Thoracic aorta (tissue), 2 donors: ENCODE data around the gene RBKS. TPM values are rescaled to one million over a fixed set of nuclear protein-coding genes. Genes with fewer than 3 reads are reported as not detected.
"Not testable (repeated sequence)": the region's sequence is repeated elsewhere in the genome, so short reads cannot be mapped to it uniquely, and the experiment has no call there.

Experiments used
- ATAC-seq: fragments of 150-250 bp; one replicate; pipeline ENCODE4 v1.8.0; 2017; ENCODE audit warnings: low read depth; ENCODE audit not compliant: insufficient number of reproducible peaks, low FRiP score
- DNase-seq: peaks from one replicate; pipeline ENCODE4 v3.0.0-alpha.2; 2020; ENCODE audit warnings: low spot score
- H3K27ac ChIP-seq, 2 donors: fragments of 200-600 bp; sonication (generic); 1 replicate in 1 of 2; 2 replicates in 1 of 2; pipeline ENCODE4 v1.5.1; 2016; ENCODE audit warnings: mild to moderate bottlenecking in 2 of 2, moderate library complexity in 2 of 2
- H3K27me3 ChIP-seq: fragments of 200-600 bp; sonication (generic); replicated peaks from 2 replicates; pipeline ENCODE4 v1.6.0; 2016; ENCODE audit warnings: mild to moderate bottlenecking; ENCODE audit not compliant: insufficient read depth
- H3K36me3 ChIP-seq: fragments of 200-600 bp; sonication (generic); one replicate; pipeline ENCODE4 v1.5.1; 2016
- H3K4me1 ChIP-seq, 2 donors: fragments of 200-600 bp; sonication (generic); 1 replicate in 1 of 2; 2 replicates in 1 of 2; pipeline versions ENCODE4 v1.5.1 to v1.6.0; 2016; ENCODE audit warnings: low read depth in 2 of 2, mild to moderate bottlenecking in 1 of 2; ENCODE audit not compliant: control insufficient read depth in 1 of 2
- H3K4me3 ChIP-seq: fragments of 200-600 bp; sonication (generic); 2 replicates; pipeline ENCODE4 v1.5.1; 2016; ENCODE audit warnings: mild to moderate bottlenecking
- H3K9me3 ChIP-seq: fragments of 200-600 bp; sonication (generic); 2 replicates; pipeline ENCODE4 v1.5.1; 2016
- CTCF ChIP-seq: fragments of 200-600 bp; sonication (generic); IDR thresholded peaks from one replicate; pipeline ENCODE4 v1.5.1; 2019; ENCODE audit warnings: antibody characterized with exemption
- total RNA-seq, 2 donors: library from RNA; depleted of rRNA; stranded (reverse); fragments of >200 nt; gene quantifications; one replicate each; pipeline versions ENCODE4 v1.1.0 to v1.2.3, GENCODE V29; 2016

RBKS gene
- total RNA-seq, 2 donors from 2014 or later, result 3.1 to 5.0 TPM

GRCh38 chr2:27873091-27873490 is 17.1 kb downstream of the RBKS start:
- ATAC-seq (no peak), DNase-seq (no peak)
- Histone ChIP-seq H3K27ac (no peak overlapping the region), H3K36me3 (no peaks in the 10 kb centered on the region), H3K27me3 (no peaks in the 10 kb centered on the region), H3K4me1 (no peaks in the 10 kb centered on the region), H3K4me3 (no peak overlapping the region), H3K9me3 (peaks cover 5% of the 10 kb centered on the region)
- no peak for TF ChIP-seq CTCF

GRCh38 chr2:27871802-27872201 is 18.4 kb downstream of the RBKS start:
- H3K9me3 ChIP-seq, result peaks cover 5% of the 10 kb centered on the region
- no peaks in the 10 kb centered on the region for H3K36me3 ChIP-seq
- no peak for DNase-seq
- ATAC-seq, result no peak
- no peak for TF ChIP-seq CTCF
- H3K27me3 ChIP-seq, result no peaks in the 10 kb centered on the region
- no peak overlapping the region for H3K4me3 ChIP-seq
- H3K4me1 ChIP-seq, result no peaks in the 10 kb centered on the region
- no peak overlapping the region for H3K27ac ChIP-seq

GRCh38 chr2:27870724-27871123 is 19.5 kb downstream of the RBKS start:
- TF ChIP-seq CTCF, result no peak
- ATAC-seq (no peak), DNase-seq (no peak)
- no peaks in the 10 kb centered on the region for H3K9me3 ChIP-seq
- H3K4me3 ChIP-seq, result no peak overlapping the region
- no peaks in the 10 kb centered on the region for H3K27me3 ChIP-seq
- H3K36me3 ChIP-seq, result no peaks in the 10 kb centered on the region
- no peak overlapping the region for H3K27ac ChIP-seq
- H3K4me1 ChIP-seq, result no peaks in the 10 kb centered on the region

- TF ChIP-seq CTCF, result no peak
- ATAC-seq (no peak), DNase-seq (no peak)
Measured at GRCh38 chr2:27869763-27870162, 20.4 kb downstream of the RBKS start.

GRCh38 chr2:27866237-27866636 is 23.9 kb downstream of the RBKS start:
- ATAC-seq, result no peak
- TF ChIP-seq CTCF, result no peak

More at GRCh38 chr2:27869763-27870162, 20.4 kb downstream of the RBKS start:
- Histone ChIP-seq H3K4me1 (no peaks in the 10 kb centered on the region), H3K27me3 (no peaks in the 10 kb centered on the region), H3K27ac (no peak overlapping the region), H3K9me3 (no peaks in the 10 kb centered on the region), H3K4me3 (no peak overlapping the region), H3K36me3 (no peaks in the 10 kb centered on the region)

GRCh38 chr2:27863955-27864354 is 26.2 kb downstream of the RBKS start:
- H3K27me3 ChIP-seq, H3K36me3 ChIP-seq, H3K27ac ChIP-seq, H3K4me1 ChIP-seq, H3K4me3 ChIP-seq, H3K9me3 ChIP-seq, ATAC-seq, DNase-seq: not testable (repeated sequence)

More at GRCh38 chr2:27866237-27866636, 23.9 kb downstream of the RBKS start:
- H3K4me1 ChIP-seq, result no peaks in the 10 kb centered on the region
- H3K4me3 ChIP-seq, result no peak overlapping the region
- H3K27me3 ChIP-seq, result no peaks in the 10 kb centered on the region
- no peak for DNase-seq
- H3K27ac ChIP-seq, result no peak overlapping the region
- H3K36me3 ChIP-seq, result no peaks in the 10 kb centered on the region
- no peaks in the 10 kb centered on the region for H3K9me3 ChIP-seq
